Omental fat pad (tissue), 4 donors: ENCODE measurements around the gene MYBPHL. TPM values are rescaled to one million over a fixed set of nuclear protein-coding genes. Genes with fewer than 3 reads are reported as not detected.

ENCODE experiments used
- ATAC-seq: fragments of 150-250 bp; one replicate; pipeline ENCODE4 v1.9.1; 2016; ENCODE audit warnings: mild to moderate bottlenecking, moderate library complexity; ENCODE audit not compliant: low FRiP score
- DNase-seq: peaks from one replicate; pipeline ENCODE4 v3.0.0-alpha.2; 2019; ENCODE audit warnings: low spot score
- CTCF ChIP-seq, 3 donors: fragments of 450-650 bp; IDR thresholded peaks; one replicate each; pipeline ENCODE4 v1.5.1; 2016 to 2017; ENCODE audit warnings: antibody characterized with exemption in 3 of 3, mild to moderate bottlenecking in 3 of 3, moderate library complexity in 2 of 3
- total RNA-seq, 4 donors: library from RNA; depleted of rRNA; stranded (reverse); fragments of >200 nt; gene quantifications; one replicate each; pipeline ENCODE4 v1.1.0, GENCODE V29; 2016

The MYBPHL gene
- total RNA-seq, 4 donors from 2014 or later = not detected

- DNase-seq (no peak), ATAC-seq (no peak)
- TF ChIP-seq CTCF (IDR thresholded peaks at IDR 0.05) = no peak
These were observed 51.6 kb downstream of the MYBPHL start for GRCh38 chr1:109255097-109255651.

- ATAC-seq (no peak), DNase-seq (no peak)
- no peak for TF ChIP-seq CTCF (IDR thresholded peaks at IDR 0.05)
These were observed 52.2 kb downstream of the MYBPHL start for GRCh38 chr1:109254621-109255096.

GRCh38 chr1:109253803-109254620 is 52.8 kb downstream of the MYBPHL start:
- DNase-seq (no peak), ATAC-seq (no peak)
- TF ChIP-seq CTCF (IDR thresholded peaks at IDR 0.05) = no peak

GRCh38 chr1:109252893-109253802 is 53.7 kb downstream of the MYBPHL start:
- ATAC-seq = no peak
- TF ChIP-seq CTCF (IDR thresholded peaks at IDR 0.05) = no peak

GRCh38 chr1:109252167-109252892 is 54.5 kb downstream of the MYBPHL start:
- no peak for DNase-seq
- TF ChIP-seq CTCF (IDR thresholded peaks at IDR 0.05) = no peak
- no peak for ATAC-seq

More at GRCh38 chr1:109252893-109253802, 53.7 kb downstream of the MYBPHL start:
- DNase-seq = no peak
